K562 (cell line): ENCODE data around the gene IGF2BP3. TPM values are rescaled to one million over a fixed set of nuclear protein-coding genes. Genes with fewer than 3 reads are reported as not detected.

Source experiments
- ARNT ChIP-seq, 2 experiments: fragments of 450-650 bp; IDR thresholded peaks; 2 replicates each; pipeline ENCODE4 v1.6.1; 2016; ENCODE audit warnings: mild to moderate bottlenecking in 1 of 2
- BACH1 ChIP-seq: fragments of 200-800 bp; sonication (Bioruptor generic); IDR thresholded peaks from 2 replicates; pipeline ENCODE4 v1.6.1; 2016; ENCODE audit warnings: missing genetic modification characterization, missing compliant biosample characterization
- CBX1 ChIP-seq: sonication (generic); IDR thresholded peaks from 2 replicates; pipeline ENCODE4 v1.6.1; 2016; ENCODE audit warnings: antibody characterized with exemption, low read depth, mild to moderate bottlenecking
- CBX8 ChIP-seq: fragments of 200-600 bp; sonication (generic); IDR thresholded peaks from 2 replicates; pipeline ENCODE4 v1.6.1; 2012; ENCODE audit warnings: borderline replicate concordance, mixed run types, low read depth, mild to moderate bottlenecking, moderate library complexity, mixed read lengths, low read length, control low read depth, inconsistent platforms; ENCODE audit not compliant: poor library complexity, severe bottlenecking; ENCODE audit errors: extremely low read depth
- FOXA3 ChIP-seq, 2 experiments: fragments of 450-650 bp in 1 of 2; sonication (generic) in 1 of 2; formaldehyde crosslinking; IDR thresholded peaks in 1 of 2; conservative IDR thresholded peaks in 1 of 2; 2 replicates each; pipeline versions ENCODE4 v1.4.0 to v1.8.0; 2020 to 2022; ENCODE audit warnings: mild to moderate bottlenecking in 2 of 2, missing genetic modification reagents in 1 of 2
- HDAC3 ChIP-seq: fragments of 450-650 bp; IDR thresholded peaks from 2 replicates; pipeline ENCODE4 v1.6.1; 2018; ENCODE audit warnings: borderline replicate concordance, mild to moderate bottlenecking, moderate library complexity; ENCODE audit not compliant: partially characterized antibody
- NR0B1 ChIP-seq: fragments of 450-650 bp; IDR thresholded peaks from one replicate; pipeline ENCODE4 v1.6.1; 2018; ENCODE audit warnings: mild to moderate bottlenecking, moderate library complexity; ENCODE audit not compliant: partially characterized antibody
- SMC3 ChIP-seq: conservative IDR thresholded peaks from 2 replicates; pipeline ENCODE4 v1.6.1; 2011; ENCODE audit warnings: low read depth, low read length, improper control_type of control experiment; ENCODE audit not compliant: insufficient read depth
- SRSF7 ChIP-seq: fragments of 200-400 bp; formaldehyde crosslinking; optimal IDR thresholded peaks from 2 replicates; pipeline ENCODE3; 2017; ENCODE audit warnings: mild to moderate bottlenecking, low read depth, low read length
- TBL1XR1 ChIP-seq, 2 experiments: IDR thresholded peaks; 2 replicates each; pipeline ENCODE4 v1.6.1; 2012; ENCODE audit warnings: improper control_type of control experiment in 2 of 2, low read length in 2 of 2, mild to moderate bottlenecking in 1 of 2
- ZMIZ1 ChIP-seq, 2 experiments: fragments of 150-350 bp in 1 of 2; IDR thresholded peaks; 2 replicates each; pipeline ENCODE4 v1.6.1; 2012 to 2016; ENCODE audit warnings: low read depth in 2 of 2, low read length in 2 of 2, mild to moderate bottlenecking in 1 of 2, moderate library complexity in 1 of 2
- ZNF407 ChIP-seq: fragments of 450-650 bp; IDR thresholded peaks from 2 replicates; pipeline ENCODE4 v1.6.1; 2016; ENCODE audit warnings: low read depth
- ZNF780A ChIP-seq: fragments of 250-450 bp; sonication (Bioruptor Pico); IDR thresholded peaks from 2 replicates; pipeline ENCODE4 v1.5.0; 2021; ENCODE audit warnings: mild to moderate bottlenecking
- polyA plus RNA-seq, 8 experiments: library from polyadenylated mRNA; depleted of rRNA in 4 of 8; stranded (reverse) in 5 of 8; unstranded in 3 of 8; fragments of >200 nt; fragmentation: Nextera tagmentation in 2 of 8; fragmentation: Illumina TruSeq in 1 of 8; extraction: Ambion mirVana in 2 of 8; extraction: Trizol in 1 of 8; gene quantifications; 2 replicates each; pipeline versions ENCODE4 v1.2.1 to v1.2.3, GENCODE V29; 2011 to 2014; ENCODE audit warnings: inconsistent platforms in 1 of 8, missing spikeins in 1 of 8
- total RNA-seq, 7 experiments: library from RNA; depleted of rRNA in 6 of 7; stranded (reverse); fragments of >200 nt in 6 of 7; fragmentation: Illumina TruSeq in 2 of 7; extraction: Trizol in 2 of 7; gene quantifications; 2 replicates each; pipeline versions ENCODE4 v1.2.1 to v1.2.3, GENCODE V29; 2011 to 2021; ENCODE audit warnings: low replicate concordance in 1 of 7

The IGF2BP3 gene
- total and polyA plus RNA-seq, 9 of the 15 experiments (the other 6 are each of a cell fraction or from before 2014, with no cell fraction given): 8.4 to 88.1 (median 61.2) TPM

GRCh38 chr7:23474829-23475575 lies 4.7 kb upstream of the IGF2BP3 start (continued):
- TF ChIP-seq ZNF407: no peak
- no peak for TF ChIP-seq ZNF780A (CRISPR knock-in tag)
- no peak for TF ChIP-seq FOXA3 (CRISPR knock-in tag; conservative IDR thresholded peaks at IDR 0.05 in 1 of 2, IDR thresholded peaks at IDR 0.05 in 1 of 2)
- no peak for TF ChIP-seq SRSF7
- TF ChIP-seq CBX8: no peak
- peak in 1 of 2 experiments; percentile 71; a peak in 1 of 4 replicates for TF ChIP-seq ARNT (IDR thresholded peaks at IDR 0.05)
- TF ChIP-seq ZMIZ1 (IDR thresholded peaks at IDR 0.05; ENCODE audit: low read depth in 2 of 2, low read length in 2 of 2): no peak
- no peak for TF ChIP-seq NR0B1
- TF ChIP-seq SMC3: no peak
- no peak for TF ChIP-seq TBL1XR1 (IDR thresholded peaks at IDR 0.05; ENCODE audit: low read length in 2 of 2)
- TF ChIP-seq HDAC3: peak; percentile 70
- TF ChIP-seq BACH1 (tag): no peak
- no peak for TF ChIP-seq CBX1
